HEK293 (cell line): ENCODE results near the gene SNTG2.

Experiments
- CTCF ChIA-PET: fragments of 350-600 bp; formaldehyde crosslinking; extraction: SDS; loops from one replicate; lab custom pipeline; 2021; ENCODE audit warnings: antibody characterized with exemption; lab: Yijun Ruan, JAX
- POLR2A ChIA-PET: fragments of 300-600 bp; formaldehyde crosslinking; extraction: SDS; loops from one replicate; lab custom pipeline; 2020; ENCODE audit warnings: antibody characterized with exemption, inconsistent platforms; lab: Yijun Ruan, JAX
- H3K27ac ChIP-seq: fragments of 200-500 bp; sonication (Bioruptor generic); 2 replicates; pipeline ENCODE4 v1.5.1; 2014; ENCODE audit warnings: low read depth, low read length, control low read depth, inconsistent platforms; ENCODE audit errors: extremely low read depth
- H3K36me3 ChIP-seq, 2 experiments: fragments of 200-500 bp in 1 of 2; sonication (Bioruptor generic) in 1 of 2; 1 replicate in 1 of 2; 2 replicates in 1 of 2; pipeline ENCODE4 v1.5.1; 2014 to 2017; ENCODE audit warnings: inconsistent platforms in 2 of 2, low read length in 2 of 2; ENCODE audit not compliant: control insufficient read depth in 2 of 2, insufficient read depth in 1 of 2
- H3K4me1 ChIP-seq: fragments of 200-500 bp; sonication (Bioruptor generic); 2 replicates; pipeline ENCODE4 v1.5.1; 2014; ENCODE audit warnings: mild to moderate bottlenecking, low read length, inconsistent platforms; ENCODE audit not compliant: control insufficient read depth, insufficient read depth
- H3K4me3 ChIP-seq: 2 replicates; pipeline ENCODE4 v1.5.1; 2011; ENCODE audit warnings: low read depth, mild to moderate bottlenecking, control low read depth, low read length, moderate library complexity
- H3K9me3 ChIP-seq: fragments of 200-500 bp; sonication (Bioruptor generic); 2 replicates; pipeline ENCODE4 v1.5.1; 2014; ENCODE audit warnings: low read depth, low read length, inconsistent platforms; ENCODE audit not compliant: control insufficient read depth, insufficient read depth
- GLI2 ChIP-seq: fragments of 450-650 bp; formaldehyde crosslinking; IDR thresholded peaks from 2 replicates; pipeline ENCODE4; 2017; ENCODE audit warnings: missing biosample characterization, missing genetic modification characterization, low read depth, borderline replicate concordance
- PBX3 ChIP-seq: sonication (generic); formaldehyde crosslinking; IDR thresholded peaks from 2 replicates; pipeline ENCODE4 v1.8.1; 2022; ENCODE audit warnings: mild to moderate bottlenecking, moderate library complexity, missing genetic modification reagents
- TSHZ1 ChIP-seq: fragments of 450-650 bp; formaldehyde crosslinking; IDR thresholded peaks from 2 replicates; pipeline ENCODE4 v1.5.1; 2016; ENCODE audit warnings: missing biosample characterization, missing genetic modification characterization, borderline replicate concordance
- YY2 ChIP-seq: fragments of 450-650 bp; formaldehyde crosslinking; IDR thresholded peaks from 2 replicates; pipeline ENCODE4 v1.5.1; 2016; ENCODE audit warnings: missing biosample characterization, missing genetic modification characterization
- ZNF146 ChIP-seq: fragments of 450-650 bp; formaldehyde crosslinking; IDR thresholded peaks from 2 replicates; pipeline ENCODE4 v1.5.1; 2016; ENCODE audit warnings: missing biosample characterization, missing genetic modification characterization
- ZNF155 ChIP-seq: fragments of 450-650 bp; formaldehyde crosslinking; IDR thresholded peaks from 2 replicates; pipeline ENCODE4 v1.5.1; 2016; ENCODE audit warnings: missing biosample characterization, missing genetic modification characterization
- ZNF16 ChIP-seq: fragments of 450-650 bp; formaldehyde crosslinking; IDR thresholded peaks from 2 replicates; pipeline ENCODE4 v1.5.1; 2016; ENCODE audit warnings: low read depth, missing biosample characterization, missing genetic modification characterization
- ZNF169 ChIP-seq: fragments of 450-650 bp; formaldehyde crosslinking; IDR thresholded peaks from 2 replicates; pipeline ENCODE4 v1.5.1; 2016; ENCODE audit warnings: missing biosample characterization, missing genetic modification characterization
- ZNF23 ChIP-seq: fragments of 450-650 bp; formaldehyde crosslinking; IDR thresholded peaks from 2 replicates; pipeline ENCODE4 v1.5.1; 2016; ENCODE audit warnings: missing biosample characterization, missing genetic modification characterization, borderline replicate concordance
- ZNF274 ChIP-seq, 2 experiments: fragments of 200-500 bp in 1 of 2; fragments of 450-650 bp in 1 of 2; sonication (Bioruptor generic) in 1 of 2; formaldehyde crosslinking in 1 of 2; IDR thresholded peaks; 2 replicates each; pipeline versions ENCODE4 v1.5.1 to v1.6.1; 2014 to 2016; ENCODE audit warnings: borderline replicate concordance in 1 of 2, inconsistent platforms in 1 of 2, low read length in 1 of 2, missing biosample characterization in 1 of 2, missing genetic modification characterization in 1 of 2
- ZNF473 ChIP-seq: fragments of 450-650 bp; formaldehyde crosslinking; IDR thresholded peaks from 2 replicates; pipeline ENCODE4 v1.5.1; 2017; ENCODE audit warnings: missing biosample characterization, missing genetic modification characterization
- ZNF529 ChIP-seq: fragments of 450-650 bp; formaldehyde crosslinking; IDR thresholded peaks from 2 replicates; pipeline ENCODE4 v1.5.1; 2017; ENCODE audit warnings: missing genetic modification characterization, missing biosample characterization; ENCODE audit not compliant: insufficient replicate concordance
- ZNF585B ChIP-seq: fragments of 450-650 bp; formaldehyde crosslinking; IDR thresholded peaks from 2 replicates; pipeline ENCODE4 v1.5.1; 2016; ENCODE audit warnings: missing biosample characterization, missing genetic modification characterization
- ZNF639 ChIP-seq: fragments of 450-650 bp; formaldehyde crosslinking; IDR thresholded peaks from 2 replicates; pipeline ENCODE4 v1.5.1; 2016; ENCODE audit warnings: missing biosample characterization, missing genetic modification characterization
- ZNF660 ChIP-seq: fragments of 450-650 bp; IDR thresholded peaks from 2 replicates; pipeline ENCODE4 v1.5.1; 2018; ENCODE audit warnings: missing biosample characterization, mild to moderate bottlenecking, missing genetic modification characterization
- ZNF664 ChIP-seq: fragments of 450-650 bp; formaldehyde crosslinking; IDR thresholded peaks from 2 replicates; pipeline ENCODE4 v1.5.1; 2016; ENCODE audit warnings: missing biosample characterization, missing genetic modification characterization
- ZNF677 ChIP-seq: fragments of 450-650 bp; IDR thresholded peaks from 2 replicates; pipeline ENCODE4 v1.5.0; 2018; ENCODE audit warnings: missing biosample characterization, mild to moderate bottlenecking, missing genetic modification characterization, moderate library complexity
- TF ChIP-seq, protein P1 (sequence below): fragments of 450-650 bp; formaldehyde crosslinking; conservative IDR thresholded peaks from 2 replicates; pipeline ENCODE4 v1.5.1; 2016; ENCODE audit warnings: low read depth, missing biosample characterization, missing genetic modification characterization
- TF ChIP-seq, protein P2 (sequence below): fragments of 450-650 bp; formaldehyde crosslinking; IDR thresholded peaks from 2 replicates; pipeline ENCODE4 v1.5.1; 2016; ENCODE audit warnings: missing biosample characterization, missing genetic modification characterization

The SNTG2 gene

DNA sequence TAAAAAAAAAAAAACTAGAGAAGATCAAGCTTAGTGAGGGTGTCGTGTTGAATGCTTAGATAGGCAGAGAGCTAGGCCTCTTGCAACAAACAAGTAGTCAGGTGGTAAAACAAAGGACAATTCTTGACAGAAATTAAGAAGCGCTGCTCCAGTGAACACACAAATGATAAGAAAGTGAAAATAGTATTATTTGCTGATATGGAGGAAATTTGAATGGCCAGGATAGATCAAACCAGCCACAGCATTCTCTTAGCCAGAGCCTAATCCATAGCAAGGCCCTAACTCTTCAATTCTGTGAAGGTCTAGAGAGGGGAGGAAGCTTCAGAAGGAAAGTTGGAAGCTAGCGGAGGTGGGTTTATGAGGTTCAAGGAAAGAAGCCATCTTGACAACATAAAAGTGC is 121.0 kb downstream of the SNTG2 start (continued):
- TF ChIP-seq, protein P1, sequence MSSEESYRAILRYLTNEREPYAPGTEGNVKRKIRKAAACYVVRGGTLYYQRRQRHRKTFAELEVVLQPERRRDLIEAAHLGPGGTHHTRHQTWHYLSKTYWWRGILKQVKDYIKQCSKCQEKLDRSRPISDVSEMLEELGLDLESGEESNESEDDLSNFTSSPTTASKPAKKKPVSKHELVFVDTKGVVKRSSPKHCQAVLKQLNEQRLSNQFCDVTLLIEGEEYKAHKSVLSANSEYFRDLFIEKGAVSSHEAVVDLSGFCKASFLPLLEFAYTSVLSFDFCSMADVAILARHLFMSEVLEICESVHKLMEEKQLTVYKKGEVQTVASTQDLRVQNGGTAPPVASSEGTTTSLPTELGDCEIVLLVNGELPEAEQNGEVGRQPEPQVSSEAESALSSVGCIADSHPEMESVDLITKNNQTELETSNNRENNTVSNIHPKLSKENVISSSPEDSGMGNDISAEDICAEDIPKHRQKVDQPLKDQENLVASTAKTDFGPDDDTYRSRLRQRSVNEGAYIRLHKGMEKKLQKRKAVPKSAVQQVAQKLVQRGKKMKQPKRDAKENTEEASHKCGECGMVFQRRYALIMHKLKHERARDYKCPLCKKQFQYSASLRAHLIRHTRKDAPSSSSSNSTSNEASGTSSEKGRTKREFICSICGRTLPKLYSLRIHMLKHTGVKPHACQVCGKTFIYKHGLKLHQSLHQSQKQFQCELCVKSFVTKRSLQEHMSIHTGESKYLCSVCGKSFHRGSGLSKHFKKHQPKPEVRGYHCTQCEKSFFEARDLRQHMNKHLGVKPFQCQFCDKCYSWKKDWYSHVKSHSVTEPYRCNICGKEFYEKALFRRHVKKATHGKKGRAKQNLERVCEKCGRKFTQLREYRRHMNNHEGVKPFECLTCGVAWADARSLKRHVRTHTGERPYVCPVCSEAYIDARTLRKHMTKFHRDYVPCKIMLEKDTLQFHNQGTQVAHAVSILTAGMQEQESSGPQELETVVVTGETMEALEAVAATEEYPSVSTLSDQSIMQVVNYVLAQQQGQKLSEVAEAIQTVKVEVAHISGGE (tag by site-specific recombination): no peak
- TF ChIP-seq ZNF155 (tag by site-specific recombination) (no peak), PBX3 (CRISPR knock-in tag) (no peak)

- H3K4me1 ChIP-seq: no peaks in the 10 kb centered on the region
- no peak overlapping the region for H3K4me3 ChIP-seq
- ChIA-PET POLR2A (no interaction called here), CTCF (interaction anchor here (0.7 kb wide), 1 partner anchor 473 kb away, joined by 3 read pairs; no protein-coding TSS in a partner anchor)
- H3K9me3 ChIP-seq: no peaks in the 10 kb centered on the region
- H3K27ac ChIP-seq: no peak overlapping the region
- no peaks in the 10 kb centered on the region for H3K36me3 ChIP-seq
- TF ChIP-seq ZNF146: no peak
- no peak for TF ChIP-seq GLI2 (tag by site-specific recombination)
- no peak for TF ChIP-seq ZNF660 (tag by site-specific recombination)
- no peak for TF ChIP-seq ZNF529 (tag by site-specific recombination)
- TF ChIP-seq ZNF639 (tag by site-specific recombination): no peak
- no peak for TF ChIP-seq ZNF473
- TF ChIP-seq ZNF16 (tag by site-specific recombination): no peak
- TF ChIP-seq YY2 (tag by site-specific recombination): no peak
- TF ChIP-seq ZNF169: no peak
- TF ChIP-seq ZNF274 (IDR thresholded peaks at IDR 0.05; ENCODE audit: low read length): no peak
- TF ChIP-seq ZNF274 (tag by site-specific recombination; IDR thresholded peaks at IDR 0.05; ENCODE audit: borderline replicate concordance): no peak
These were observed 121.6 kb downstream of the SNTG2 start for GRCh38 chr2:1072250-1072649.

DNA sequence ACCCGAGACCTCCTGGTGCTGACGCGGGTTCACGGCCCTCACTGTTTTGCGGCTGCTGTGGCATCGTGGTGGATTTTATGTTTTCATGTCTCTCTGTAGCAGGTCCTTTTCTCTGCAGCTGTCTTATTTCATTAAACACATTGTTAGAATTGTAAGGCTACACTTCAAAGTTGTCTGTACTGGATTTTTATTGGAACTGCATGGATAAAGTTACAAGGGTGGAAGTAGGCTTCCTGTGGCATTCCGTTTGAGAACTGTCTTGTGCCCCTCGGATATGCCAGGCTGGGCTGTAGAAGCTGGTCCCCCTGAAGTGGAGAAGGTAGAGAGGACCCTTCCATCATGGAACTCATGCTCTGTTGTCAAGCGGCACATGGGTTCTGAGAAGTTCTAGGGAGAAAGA is 127.3 kb downstream of the SNTG2 start:
- H3K36me3 ChIP-seq: no peaks in the 10 kb centered on the region
- H3K27ac ChIP-seq: no peak overlapping the region
- no peak overlapping the region for H3K4me3 ChIP-seq
- H3K4me1 ChIP-seq: no peaks in the 10 kb centered on the region
- no peak for TF ChIP-seq TSHZ1
- TF ChIP-seq ZNF664 (tag by site-specific recombination): no peak
- TF ChIP-seq, protein P2, sequence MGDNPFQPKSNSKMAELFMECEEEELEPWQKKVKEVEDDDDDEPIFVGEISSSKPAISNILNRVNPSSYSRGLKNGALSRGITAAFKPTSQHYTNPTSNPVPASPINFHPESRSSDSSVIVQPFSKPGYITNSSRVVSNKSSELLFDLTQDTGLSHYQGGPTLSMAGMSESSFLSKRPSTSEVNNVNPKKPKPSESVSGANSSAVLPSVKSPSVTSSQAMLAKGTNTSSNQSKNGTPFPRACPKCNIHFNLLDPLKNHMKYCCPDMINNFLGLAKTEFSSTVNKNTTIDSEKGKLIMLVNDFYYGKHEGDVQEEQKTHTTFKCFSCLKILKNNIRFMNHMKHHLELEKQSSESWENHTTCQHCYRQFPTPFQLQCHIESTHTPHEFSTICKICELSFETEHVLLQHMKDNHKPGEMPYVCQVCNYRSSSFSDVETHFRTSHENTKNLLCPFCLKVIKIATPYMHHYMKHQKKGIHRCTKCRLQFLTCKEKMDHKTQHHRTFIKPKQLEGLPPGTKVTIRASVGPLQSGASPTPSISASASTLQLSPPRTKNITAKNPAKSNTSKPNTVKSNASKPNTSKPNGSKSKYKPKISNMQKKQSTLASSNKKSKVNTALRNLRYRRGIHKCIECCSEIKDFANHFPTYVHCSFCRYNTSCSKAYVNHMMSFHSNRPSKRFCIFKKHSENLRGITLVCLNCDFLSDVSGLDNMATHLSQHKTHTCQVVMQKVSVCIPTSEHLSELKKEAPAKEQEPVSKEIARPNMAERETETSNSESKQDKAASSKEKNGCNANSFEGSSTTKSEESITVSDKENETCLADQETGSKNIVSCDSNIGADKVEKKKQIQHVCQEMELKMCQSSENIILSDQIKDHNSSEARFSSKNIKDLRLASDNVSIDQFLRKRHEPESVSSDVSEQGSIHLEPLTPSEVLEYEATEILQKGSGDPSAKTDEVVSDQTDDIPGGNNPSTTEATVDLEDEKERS (tag by site-specific recombination): no peak
- TF ChIP-seq PBX3 (CRISPR knock-in tag): no peak
- no peak for TF ChIP-seq ZNF23 (tag by site-specific recombination)
- TF ChIP-seq ZNF585B: no peak
- TF ChIP-seq ZNF677 (tag by site-specific recombination): no peak
- H3K9me3 ChIP-seq: no peaks in the 10 kb centered on the region
- POLR2A ChIA-PET: no interaction called here
- CTCF ChIA-PET: no interaction called here
